Naive thymus-derived CD4-positive, alpha-beta T cell (primary cell): ENCODE data around the gene BPIFB1. TPM values are rescaled to one million over a fixed set of nuclear protein-coding genes. Genes with fewer than 3 reads are reported as not detected.

Experiments used
- ATAC-seq: fragments of 150-1000 bp; cut with Tn5 transposase; 2 replicates; pipeline ENCODE4 v1.10.0; 2021; ENCODE audit warnings: mild to moderate bottlenecking, moderate library complexity
- CTCF ChIA-PET: fragments of 350-600 bp; sonication (Branson Sonifier 250); formaldehyde crosslinking; loops from one replicate; lab custom pipeline; 2021; ENCODE audit warnings: antibody characterized with exemption; lab: Charles Lee
- POLR2A ChIA-PET: fragments of 350-600 bp; sonication (Branson Sonifier 250); formaldehyde crosslinking; loops from one replicate; lab custom pipeline; 2021; ENCODE audit warnings: antibody characterized with exemption, inconsistent platforms; lab: Charles Lee
- DNase-seq, 9 donors: peaks; one replicate each; pipeline versions ENCODE4 v3.0.0 to v3.0.0-alpha.2; 2020 to 2022; ENCODE audit warnings: mixed read lengths in 1 of 9
- H3K27ac ChIP-seq: one replicate; pipeline ENCODE4 v1.7.0; 2013; ENCODE audit warnings: mild to moderate bottlenecking, low read depth, low read length, moderate library complexity
- H3K27me3 ChIP-seq, 2 donors: one replicate each; pipeline ENCODE4 v1.7.0; 2013; ENCODE audit warnings: low read length in 2 of 2, mild to moderate bottlenecking in 2 of 2, moderate library complexity in 2 of 2; ENCODE audit not compliant: control insufficient read depth in 2 of 2, insufficient read depth in 2 of 2
- H3K36me3 ChIP-seq, 3 experiments: 1 replicate in 2 of 3; 2 replicates in 1 of 3; pipeline ENCODE4 v1.7.0; 2013; ENCODE audit warnings: low read length in 3 of 3, mild to moderate bottlenecking in 3 of 3, moderate library complexity in 1 of 3; ENCODE audit not compliant: insufficient read depth in 3 of 3, control insufficient read depth in 2 of 3
- H3K4me1 ChIP-seq, 2 donors: one replicate each; pipeline ENCODE4 v1.7.0; 2013; ENCODE audit warnings: low read length in 2 of 2, mild to moderate bottlenecking in 2 of 2, moderate library complexity in 1 of 2; ENCODE audit not compliant: control insufficient read depth in 2 of 2, insufficient read depth in 2 of 2
- H3K4me3 ChIP-seq: 2 replicates; pipeline ENCODE4 v1.7.0; 2013; ENCODE audit warnings: mild to moderate bottlenecking, low read length
- H3K9me3 ChIP-seq, 3 experiments: 1 replicate in 2 of 3; 2 replicates in 1 of 3; pipeline ENCODE4 v1.7.0; 2013; ENCODE audit warnings: low read length in 3 of 3; ENCODE audit not compliant: control insufficient read depth in 2 of 3
- H3K27ac Mint-ChIP-seq, 9 donors: one replicate each; pipeline ENCODE4 v1.8.0; 2020 to 2022; ENCODE audit warnings: mixed read lengths in 9 of 9, mild to moderate bottlenecking in 8 of 9, moderate library complexity in 5 of 9, inconsistent platforms in 2 of 9
- H3K27me3 Mint-ChIP-seq, 5 donors: one replicate each; pipeline ENCODE4 v1.8.0; 2021 to 2022; ENCODE audit warnings: mixed read lengths in 5 of 5, mild to moderate bottlenecking in 1 of 5
- H3K36me3 Mint-ChIP-seq, 5 donors: one replicate each; pipeline ENCODE4 v1.8.0; 2020 to 2022; ENCODE audit warnings: mixed read lengths in 5 of 5, mild to moderate bottlenecking in 3 of 5, inconsistent platforms in 1 of 5
- H3K4me1 Mint-ChIP-seq, 7 donors: one replicate each; pipeline ENCODE4 v1.8.0; 2020 to 2022; ENCODE audit warnings: mixed read lengths in 7 of 7, mild to moderate bottlenecking in 3 of 7, inconsistent platforms in 1 of 7
- H3K4me3 Mint-ChIP-seq, 10 donors: one replicate each; pipeline ENCODE4 v1.8.0; 2020 to 2022; ENCODE audit warnings: mild to moderate bottlenecking in 10 of 10, mixed read lengths in 10 of 10, moderate library complexity in 6 of 10, inconsistent platforms in 2 of 10
- H3K9me3 Mint-ChIP-seq, 11 donors: one replicate each; pipeline ENCODE4 v1.8.0; 2020 to 2022; ENCODE audit warnings: mixed read lengths in 11 of 11, mild to moderate bottlenecking in 4 of 11, inconsistent platforms in 1 of 11, moderate library complexity in 1 of 11
- intact Hi-C, 2 donors: fragments of 100-400 bp; cut with micrococcal nuclease; formaldehyde crosslinking; loops; one replicate each; pipeline ENCODE4 v1.15.1; 2023
- polyA plus RNA-seq, 2 donors: library from polyadenylated mRNA; unstranded; fragments of 300-500 nt; fragmentation: Illumina TruSeq; gene quantifications; one replicate each; pipeline ENCODE4 v1.2.3, GENCODE V29; 2021
- total RNA-seq, 6 experiments: library from RNA in 5 of 6; stranded (reverse) in 5 of 6; gene quantifications; 1 replicate in 5 of 6; 2 replicates in 1 of 6; pipeline ENCODE4 v1.2.3 and lab custom pipeline; 2021 to 2026

Gene BPIFB1
- total and polyA plus RNA-seq, 7 experiments from 2014 or later: not detected

GRCh38 chr20:33336375-33336774, 53.4 kb downstream of the BPIFB1 start:
- Mint-ChIP-seq H3K27ac (no peak overlapping the region), H3K4me1 (peaks cover 0 to 6% (median 0%) of the 10 kb centered on the region in 7 donors), H3K4me3 (no peak overlapping the region)

GRCh38 chr20:33337119-33337518, 54.1 kb downstream of the BPIFB1 start:
- POLR2A ChIA-PET: no interaction called here
- no peak overlapping the region for H3K4me3 ChIP-seq
- peaks cover 0 to 14% (median 0%) of the 10 kb centered on the region in 5 donors for H3K27me3 Mint-ChIP-seq
- no peak overlapping the region for H3K4me3 Mint-ChIP-seq
- no peaks in the 10 kb centered on the region for H3K9me3 Mint-ChIP-seq
- no peaks in the 10 kb centered on the region for H3K4me1 ChIP-seq
- DNase-seq (no peak), ATAC-seq (no peak)
- H3K9me3 ChIP-seq: no peaks in the 10 kb centered on the region
- CTCF ChIA-PET: no interaction called here
- H3K4me1 Mint-ChIP-seq: peaks cover 0 to 6% (median 0%) of the 10 kb centered on the region in 7 donors
- no peaks in the 10 kb centered on the region for H3K36me3 Mint-ChIP-seq
- intact Hi-C loops: no loop called here
- no peaks in the 10 kb centered on the region for H3K27me3 ChIP-seq
- no peaks in the 10 kb centered on the region for H3K36me3 ChIP-seq
- H3K27ac Mint-ChIP-seq: no peak overlapping the region
- H3K27ac ChIP-seq: no peak overlapping the region

More at GRCh38 chr20:33336375-33336774, 53.4 kb downstream of the BPIFB1 start:
- no peaks in the 10 kb centered on the region for H3K27me3 ChIP-seq
- no peak for ATAC-seq
- intact Hi-C loops: no loop called here
- Mint-ChIP-seq H3K9me3 (no peaks in the 10 kb centered on the region), H3K36me3 (no peaks in the 10 kb centered on the region), H3K27me3 (peaks cover 0 to 14% (median 0%) of the 10 kb centered on the region in 5 donors)
- POLR2A ChIA-PET: no interaction called here
- H3K4me1 ChIP-seq: no peaks in the 10 kb centered on the region
- no peak overlapping the region for H3K4me3 ChIP-seq
- CTCF ChIA-PET: no interaction called here
- no peaks in the 10 kb centered on the region for H3K36me3 ChIP-seq
- no peak overlapping the region for H3K27ac ChIP-seq
- no peak for DNase-seq
- H3K9me3 ChIP-seq: no peaks in the 10 kb centered on the region

- Histone ChIP-seq H3K9me3 (no peaks in the 10 kb centered on the region), H3K27me3 (no peaks in the 10 kb centered on the region), H3K27ac (no peak overlapping the region), H3K4me1 (no peaks in the 10 kb centered on the region), H3K4me3 (no peak overlapping the region), H3K36me3 (no peaks in the 10 kb centered on the region)
- peaks cover 0 to 5% (median 0%) of the 10 kb centered on the region in 7 donors for H3K4me1 Mint-ChIP-seq
- H3K9me3 Mint-ChIP-seq: no peaks in the 10 kb centered on the region
- no peak for ATAC-seq
- ChIA-PET POLR2A (no interaction called here), CTCF (no interaction called here)
- H3K27ac Mint-ChIP-seq: no peak overlapping the region
- intact Hi-C loops: no loop called here
- no peak overlapping the region for H3K4me3 Mint-ChIP-seq
- DNase-seq: no peak
- peaks cover 0 to 14% (median 0%) of the 10 kb centered on the region in 5 donors for H3K27me3 Mint-ChIP-seq
- no peaks in the 10 kb centered on the region for H3K36me3 Mint-ChIP-seq
These were observed 54.6 kb downstream of the BPIFB1 start for GRCh38 chr20:33337531-33338165.

DNA sequence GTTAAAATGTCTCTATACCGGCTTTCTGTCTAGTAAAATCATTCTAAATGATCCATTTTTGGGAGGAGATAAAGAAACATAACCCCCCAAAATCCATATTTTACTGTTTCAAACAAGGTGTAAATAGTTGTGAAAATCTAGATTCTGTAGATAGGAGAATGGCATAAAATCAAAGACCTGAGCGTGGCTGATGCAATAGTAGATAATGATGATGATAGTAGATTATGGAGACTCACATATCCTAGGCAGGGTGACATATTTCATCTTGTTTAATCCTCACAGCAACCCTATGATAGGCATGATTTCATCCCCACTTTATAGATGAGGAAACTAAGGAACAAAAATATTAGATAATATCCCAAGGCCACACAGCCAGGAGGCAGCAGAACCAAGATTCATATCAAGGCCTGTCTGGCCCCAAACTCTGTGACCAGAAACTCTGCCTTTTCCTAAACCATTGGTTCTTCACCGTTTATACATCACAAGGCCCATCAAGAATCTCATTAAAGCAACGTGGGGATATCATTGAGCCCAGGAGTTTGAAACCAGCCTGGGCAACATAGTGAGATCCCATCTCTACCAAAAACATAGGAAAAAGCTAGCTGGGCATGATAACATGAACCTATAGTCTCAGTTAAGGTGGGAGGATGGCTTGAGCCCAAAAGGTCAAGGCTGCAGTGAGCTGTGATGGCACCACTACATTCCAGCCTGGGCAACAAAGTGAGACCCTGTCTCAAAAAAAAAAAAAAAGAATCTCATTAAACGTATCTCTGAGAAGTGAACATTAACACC, 55.6 kb downstream of the BPIFB1 start:
- intact Hi-C loops: no loop called here
- Mint-ChIP-seq H3K27me3 (peaks cover 0 to 14% (median 0%) of the 10 kb centered on the region in 5 donors), H3K4me1 (peaks cover 0 to 5% (median 0%) of the 10 kb centered on the region in 7 donors), H3K36me3 (no peaks in the 10 kb centered on the region), H3K27ac (no peak overlapping the region), H3K4me3 (no peak overlapping the region), H3K9me3 (no peaks in the 10 kb centered on the region)
- Histone ChIP-seq H3K4me3 (no peak overlapping the region), H3K27ac (no peak overlapping the region), H3K9me3 (no peaks in the 10 kb centered on the region), H3K27me3 (no peaks in the 10 kb centered on the region), H3K4me1 (no peaks in the 10 kb centered on the region), H3K36me3 (no peaks in the 10 kb centered on the region)
- CTCF ChIA-PET: no interaction called here
- POLR2A ChIA-PET: interaction anchor here (0.7 kb wide), 1 partner anchor 1827 kb away, joined by 3 read pairs; no protein-coding TSS in a partner anchor
- DNase-seq: no peak
- no peak for ATAC-seq

DNA sequence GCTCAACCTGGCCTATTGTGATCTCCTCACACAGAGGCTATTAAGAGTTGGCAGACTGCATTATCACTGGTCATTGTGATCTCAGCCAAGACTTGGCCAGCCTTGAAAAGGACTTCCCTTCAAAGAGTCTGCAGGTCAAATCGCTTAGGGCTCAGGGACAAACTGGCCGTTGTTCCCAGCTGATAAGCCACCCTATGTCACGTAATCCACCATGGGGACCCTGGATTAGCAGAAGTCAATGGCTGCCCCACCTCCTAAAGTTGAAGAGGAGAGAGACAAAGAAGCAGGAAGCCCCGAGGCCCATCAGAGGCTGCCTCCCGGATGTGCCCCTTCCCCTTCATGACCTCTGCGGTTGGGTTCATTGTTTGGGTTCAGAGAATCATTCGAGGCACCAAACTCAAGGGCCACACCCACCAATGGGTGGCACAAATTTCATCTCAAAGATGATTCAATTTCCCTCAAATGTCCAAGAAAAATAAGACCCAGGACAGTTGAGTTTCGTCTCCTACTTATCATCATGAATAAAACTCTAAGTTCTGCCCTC, 56.6 kb downstream of the BPIFB1 start:
- ChIA-PET CTCF (interaction anchor here (0.6 to 0.8 kb wide), 2 partner anchors 278 to 497 kb away, joined by 3 read pairs; no protein-coding TSS in a partner anchor), POLR2A (interaction anchor here (0.7 kb wide), 1 partner anchor 1826 kb away, joined by 3 read pairs; no protein-coding TSS in a partner anchor)
- Histone ChIP-seq H3K4me1 (no peaks in the 10 kb centered on the region), H3K36me3 (no peaks in the 10 kb centered on the region), H3K27ac (no peak overlapping the region), H3K4me3 (no peak overlapping the region), H3K27me3 (no peaks in the 10 kb centered on the region), H3K9me3 (no peaks in the 10 kb centered on the region)
- Mint-ChIP-seq H3K4me1 (peaks cover 0 to 5% (median 0%) of the 10 kb centered on the region in 7 donors), H3K27me3 (peaks cover 0 to 10% (median 0%) of the 10 kb centered on the region in 5 donors), H3K4me3 (no peak overlapping the region), H3K36me3 (no peaks in the 10 kb centered on the region), H3K9me3 (no peaks in the 10 kb centered on the region), H3K27ac (no peak overlapping the region)
- no peak for DNase-seq
- intact Hi-C loops: no loop called here
- no peak for ATAC-seq

DNA sequence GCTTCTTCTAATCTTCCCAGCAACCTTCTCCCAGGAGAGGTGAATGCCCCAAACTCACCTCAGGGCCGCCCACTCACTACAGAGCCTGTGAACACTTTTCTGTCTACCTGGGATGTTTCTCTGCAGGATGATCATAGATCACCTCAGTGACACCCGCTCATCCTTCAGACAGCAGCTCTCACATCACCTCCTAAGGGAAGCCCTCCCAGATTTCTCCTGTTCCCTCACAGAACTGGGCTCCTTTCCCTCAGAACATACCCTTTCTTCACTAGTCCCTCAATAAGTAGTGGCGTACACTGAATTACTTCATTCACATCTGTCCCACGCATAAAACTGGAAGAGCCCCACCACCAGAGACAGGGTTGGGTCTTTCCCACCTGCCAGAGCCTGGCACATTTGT, 60.5 kb downstream of the BPIFB1 start:
- DNase-seq: no peak
- no peaks in the 10 kb centered on the region for H3K36me3 ChIP-seq
- POLR2A ChIA-PET: no interaction called here
- no peaks in the 10 kb centered on the region for H3K27me3 ChIP-seq
- H3K9me3 ChIP-seq: no peaks in the 10 kb centered on the region
- peaks cover 0 to 4% (median 0%) of the 10 kb centered on the region in 5 donors for H3K27me3 Mint-ChIP-seq
- intact Hi-C loops: no loop called here
- no peak for ATAC-seq
- no peak overlapping the region for H3K27ac ChIP-seq
- no peaks in the 10 kb centered on the region for H3K4me1 ChIP-seq
- H3K27ac Mint-ChIP-seq: no peak overlapping the region
- CTCF ChIA-PET: no interaction called here
- no peaks in the 10 kb centered on the region for H3K36me3 Mint-ChIP-seq
- peaks cover 0 to 6% (median 5%) of the 10 kb centered on the region in 7 donors for H3K4me1 Mint-ChIP-seq
- no peaks in the 10 kb centered on the region for H3K9me3 Mint-ChIP-seq
- H3K4me3 Mint-ChIP-seq: no peak overlapping the region
- H3K4me3 ChIP-seq: no peak overlapping the region
